H1 (cell line): ENCODE measurements around the gene KCNB1. TPM values are rescaled to one million over a fixed set of nuclear protein-coding genes. Genes with fewer than 3 reads are reported as not detected.
A peak's percentile ranks its signal among the peaks of the same experiment; 100 is the strongest.
"Not testable (repeated sequence)": the region's sequence is repeated elsewhere in the genome, so short reads cannot be mapped to it uniquely, and the experiment has no call there.

Experiments used
- CTCF ChIA-PET: fragments of 300-600 bp; sonication (Branson Sonifier 250); formaldehyde crosslinking; loops from one replicate; lab custom pipeline; 2021; ENCODE audit not compliant: partially characterized antibody; lab: Charles Lee
- POLR2A ChIA-PET: fragments of 300-600 bp; sonication (Branson Sonifier 250); formaldehyde crosslinking; loops from one replicate; lab custom pipeline; 2021; ENCODE audit warnings: inconsistent platforms; ENCODE audit not compliant: partially characterized antibody; lab: Charles Lee
- DNase-seq, 2 experiments: peaks; one replicate each; pipeline versions ENCODE4 v3.0.0 to v3.0.0-alpha.2; 2010 to 2022; ENCODE audit warnings: low spot score in 2 of 2, low read depth in 1 of 2, mixed read lengths in 1 of 2
- FAIRE-seq: peaks from 2 replicates; lab custom pipeline; 2011; peaks lifted over from hg19 to GRCh38; lab: Jason Lieb, UNC
- H2AFZ ChIP-seq: 2 replicates; pipeline ENCODE4 v1.8.1; 2012; ENCODE audit warnings: low read length, inconsistent platforms
- H2AK5ac ChIP-seq: 2 replicates; pipeline ENCODE4 v1.6.1; 2013; ENCODE audit warnings: low read depth, low read length
- H2BK120ac ChIP-seq: replicated peaks from 2 replicates; pipeline ENCODE3; 2013; ENCODE audit warnings: low read depth, low read length, inconsistent platforms
- H2BK12ac ChIP-seq: 2 replicates; pipeline ENCODE4 v1.6.1; 2013; ENCODE audit warnings: low read depth, low read length
- H2BK15ac ChIP-seq: 2 replicates; pipeline ENCODE4 v1.6.1; 2013; ENCODE audit warnings: low read length
- H2BK20ac ChIP-seq: 2 replicates; pipeline ENCODE4 v1.6.1; 2013; ENCODE audit warnings: low read length
- H2BK5ac ChIP-seq: 2 replicates; pipeline ENCODE4 v1.6.1; 2013; ENCODE audit warnings: low read depth, low read length
- H3K14ac ChIP-seq: 2 replicates; pipeline ENCODE4 v1.6.1; 2013; ENCODE audit warnings: inconsistent platforms; ENCODE audit not compliant: insufficient read length
- H3K18ac ChIP-seq: 2 replicates; pipeline ENCODE4 v1.6.1; 2013; ENCODE audit warnings: low read length; ENCODE audit errors: extremely low read depth
- H3K23ac ChIP-seq: 2 replicates; pipeline ENCODE4 v1.6.1; 2013; ENCODE audit warnings: inconsistent platforms; ENCODE audit not compliant: insufficient read length
- H3K23me2 ChIP-seq: 2 replicates; pipeline ENCODE4 v1.6.1; 2013; ENCODE audit warnings: low read depth, low read length
- H3K27ac ChIP-seq: 2 replicates; pipeline ENCODE4 v1.6.1; 2011; ENCODE audit warnings: low read depth, low read length, inconsistent platforms
- H3K27me3 ChIP-seq, 4 experiments: replicated peaks in 1 of 4; 1 replicate in 1 of 4; 2 replicates in 3 of 4; pipeline versions ENCODE4 v1.6.1 to v1.8.1; 2011 to 2013; ENCODE audit warnings: low read length in 3 of 4, mild to moderate bottlenecking in 3 of 4, inconsistent platforms in 2 of 4, mixed read lengths in 2 of 4, moderate library complexity in 1 of 4; ENCODE audit not compliant: control insufficient read depth in 3 of 4, insufficient read depth in 3 of 4; ENCODE audit errors: extremely low read depth in 1 of 4
- H3K36me3 ChIP-seq, 4 experiments: 2 replicates each; pipeline versions ENCODE4 v1.6.1 to v1.8.1; 2011 to 2013; ENCODE audit warnings: mild to moderate bottlenecking in 4 of 4, low read length in 3 of 4, moderate library complexity in 2 of 4, control low read depth in 1 of 4, inconsistent platforms in 1 of 4; ENCODE audit not compliant: insufficient read depth in 4 of 4, control insufficient read depth in 2 of 4
- H3K4ac ChIP-seq: replicated peaks from 2 replicates; pipeline ENCODE3; 2013; ENCODE audit warnings: low read length, low read depth, mixed read lengths, inconsistent platforms; ENCODE audit not compliant: insufficient read length
- H3K4me1 ChIP-seq, 4 experiments: replicated peaks in 1 of 4; 1 replicate in 1 of 4; 2 replicates in 3 of 4; pipeline versions ENCODE4 v1.6.1 to v1.8.1; 2011 to 2013; ENCODE audit warnings: low read length in 3 of 4, inconsistent platforms in 2 of 4, mixed read lengths in 1 of 4; ENCODE audit not compliant: insufficient read depth in 4 of 4, control insufficient read depth in 3 of 4
- H3K4me2 ChIP-seq, 2 experiments: 2 replicates each; pipeline versions ENCODE4 v1.6.1 to v1.8.1; 2011 to 2013; ENCODE audit warnings: low read depth in 2 of 2, low read length in 2 of 2, control low read depth in 1 of 2, inconsistent platforms in 1 of 2, mild to moderate bottlenecking in 1 of 2; ENCODE audit not compliant: insufficient read depth in 1 of 2
- H3K4me3 ChIP-seq, 4 experiments: fragments of 200-600, 300-600 bp in 1 of 4; sonication (generic), shearing (Covaris generic), sonication (Bioruptor Twin) in 1 of 4; 2 replicates each; pipeline versions ENCODE4 v1.5.1 to v1.8.1; 2011 to 2016; ENCODE audit warnings: low read length in 4 of 4, low read depth in 3 of 4, control low read depth in 2 of 4, inconsistent platforms in 2 of 4, mild to moderate bottlenecking in 2 of 4, mixed read lengths in 1 of 4, moderate library complexity in 1 of 4; ENCODE audit not compliant: insufficient read depth in 2 of 4; ENCODE audit errors: extremely low read depth in 1 of 4
- H3K56ac ChIP-seq: replicated peaks from 2 replicates; pipeline ENCODE3; 2013; ENCODE audit warnings: low read depth, mild to moderate bottlenecking, mixed read lengths, low read length, inconsistent platforms; ENCODE audit not compliant: insufficient read length
- H3K79me1 ChIP-seq: 2 replicates; pipeline ENCODE4 v1.6.1; 2013; ENCODE audit warnings: low read depth, low read length, control low read depth
- H3K79me2 ChIP-seq, 2 experiments: 2 replicates each; pipeline versions ENCODE4 v1.6.1 to v1.8.1; 2012 to 2013; ENCODE audit warnings: low read length in 2 of 2, mild to moderate bottlenecking in 2 of 2, inconsistent platforms in 1 of 2; ENCODE audit not compliant: insufficient read depth in 2 of 2, control insufficient read depth in 1 of 2
- H3K9ac ChIP-seq, 4 experiments: replicated peaks in 1 of 4; 1 replicate in 1 of 4; 2 replicates in 3 of 4; pipeline versions ENCODE4 v1.6.1 to v1.8.1; 2011 to 2013; ENCODE audit warnings: low read depth in 3 of 4, low read length in 3 of 4, control low read depth in 2 of 4, mild to moderate bottlenecking in 2 of 4, moderate library complexity in 2 of 4, inconsistent platforms in 1 of 4; ENCODE audit errors: extremely low read depth in 1 of 4
- H3K9me3 ChIP-seq, 2 experiments: 2 replicates each; pipeline versions ENCODE4 v1.6.1 to v1.8.1; 2012 to 2013; ENCODE audit warnings: mild to moderate bottlenecking in 2 of 2, moderate library complexity in 2 of 2, control low read depth in 1 of 2, inconsistent platforms in 1 of 2, low read depth in 1 of 2, low read length in 1 of 2, mixed read lengths in 1 of 2; ENCODE audit not compliant: insufficient read depth in 2 of 2
- H4K20me1 ChIP-seq, 2 experiments: replicated peaks in 1 of 2; 2 replicates each; pipeline versions ENCODE3 to v1.8.1; 2011 to 2013; ENCODE audit warnings: inconsistent platforms in 2 of 2, low read length in 2 of 2, mild to moderate bottlenecking in 1 of 2; ENCODE audit not compliant: insufficient read depth in 2 of 2, control insufficient read depth in 1 of 2
- H4K5ac ChIP-seq: 2 replicates; pipeline ENCODE4 v1.6.1; 2013; ENCODE audit warnings: low read length, low read depth, mixed read lengths, inconsistent platforms; ENCODE audit not compliant: insufficient read length
- H4K8ac ChIP-seq: 2 replicates; pipeline ENCODE4 v1.8.0; 2013; ENCODE audit warnings: mild to moderate bottlenecking, moderate library complexity, low read length, inconsistent platforms; ENCODE audit not compliant: insufficient read depth; ENCODE audit errors: extremely low read depth
- H4K91ac ChIP-seq: replicated peaks from 2 replicates; pipeline ENCODE3; 2013; ENCODE audit warnings: low read length, mixed read lengths, inconsistent platforms; ENCODE audit not compliant: insufficient read length
- WGBS, 2 experiments: shearing (Covaris generic) in 1 of 2; methylation state at CpG; one replicate each; pipeline versions ENCODE4 v1.1.6 to v1.1.7; 2013 to 2015; ENCODE audit warnings: low lambda C conversion rate in 2 of 2, mixed read lengths in 2 of 2, inconsistent platforms in 1 of 2, low coverage in 1 of 2, missing lambda C conversion rate in 1 of 2; ENCODE audit not compliant: insufficient replicate concordance in 2 of 2, insufficient coverage in 1 of 2, insufficient read length in 1 of 2; ENCODE audit errors: extremely low coverage in 1 of 2, missing lambda C conversion rate in 1 of 2; 5-methylcytosine and 5-hydroxymethylcytosine counted together
- polyA plus RNA-seq, 7 experiments: library from polyadenylated mRNA; depleted of rRNA in 3 of 7; stranded (reverse) in 5 of 7; unstranded in 2 of 7; fragments of >200 nt in 5 of 7; fragments of 200-250 nt in 2 of 7; gene quantifications; 1 replicate in 5 of 7; 2 replicates in 1 of 7; 4 replicates in 1 of 7; pipeline versions ENCODE4 v1.2.1 to v1.2.3, GENCODE V29; 2011 to 2013; ENCODE audit warnings: missing spikeins in 2 of 7, mixed read lengths in 2 of 7
- total RNA-seq: library from RNA; stranded (reverse); fragmentation: NEBNext Ultra II Directional; extraction: Animal tissue kit (Norgen Biotek cat#: 25700); gene quantifications from 2 replicates; pipeline ENCODE4 v1.2.1, GENCODE V29; 2021

The KCNB1 gene
- total and polyA plus RNA-seq, 2 of the 8 experiments (the other 6 are each of a cell fraction or from before 2014, with no cell fraction given) = 0.58 to 0.67 TPM

DNA sequence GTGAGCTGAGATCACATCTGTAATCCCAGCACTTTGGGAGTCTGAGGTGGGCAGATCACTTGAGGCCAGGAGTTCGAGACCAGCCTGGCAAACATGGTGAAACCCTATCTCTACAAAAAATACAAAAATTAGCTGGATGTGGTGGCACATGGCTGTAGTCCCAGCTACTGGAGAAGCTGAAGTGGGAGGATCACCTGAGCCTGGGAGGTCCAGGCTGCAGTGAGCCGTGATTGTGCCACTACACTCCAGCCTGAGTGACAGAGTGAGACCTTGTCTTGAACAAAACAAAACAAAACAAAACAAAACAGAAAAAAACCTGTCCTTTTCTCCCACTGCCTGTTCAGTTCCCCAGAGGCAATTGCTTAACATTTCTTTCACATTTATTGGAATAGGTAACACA is 168.4 kb downstream of the KCNB1 start:
- not testable (repeated sequence) for H2AFZ ChIP-seq, H3K14ac ChIP-seq, H3K79me1 ChIP-seq, H2BK12ac ChIP-seq, H3K27ac ChIP-seq, H2BK20ac ChIP-seq, H4K5ac ChIP-seq, H3K4ac ChIP-seq, H3K9me3 ChIP-seq, H4K91ac ChIP-seq, H4K20me1 ChIP-seq, H3K18ac ChIP-seq, H2AK5ac ChIP-seq, H4K8ac ChIP-seq, H3K79me2 ChIP-seq, H3K4me3 ChIP-seq, DNase-seq, FAIRE-seq, H3K23me2 ChIP-seq, H3K4me1 ChIP-seq, H2BK5ac ChIP-seq, H3K4me2 ChIP-seq, H2BK120ac ChIP-seq, H3K36me3 ChIP-seq, H3K23ac ChIP-seq, H2BK15ac ChIP-seq, H3K9ac ChIP-seq
- WGBS, 2 experiments = 97% methylated on average over 2 of the region's 2 CpGs; no CpG with 5 or more reads in 1 of the 2 experiments
- ChIA-PET CTCF (interaction anchor here (0.6 to 2.0 kb wide), 5 partner anchors 10 to 228 kb away, joined by 3 to 9 read pairs (median 5); no protein-coding TSS in a partner anchor), POLR2A (interaction anchor here (1.2 to 41.0 kb wide), 2 partner anchors 11 to 30 kb away, joined by 3 to 1132 read pairs; partner anchors contain the start of gene ZNFX1)
- H3K27me3 ChIP-seq = peaks cover 9 to 26% (median 20%) of the 10 kb centered on the region in 4 experiments
- peak overlapping the region; percentile 43 for H3K56ac ChIP-seq

Other genes with a start within 250 kb of the KCNB1 start
- 11.3 and 13.0 TPM in 2 replicates for gene ZNFX1, start 204.6 kb downstream of the KCNB1 start, total RNA-seq
- 3.1 and 3.4 TPM in 2 replicates for gene ZNFX1, start 204.6 kb downstream of the KCNB1 start, polyA plus RNA-seq (2011; rRNA removed)
- 35.5 and 40.2 TPM in 2 replicates for gene PTGIS, start 85.5 kb upstream of the KCNB1 start, total RNA-seq
- 29.9 and 44.0 TPM in 2 replicates for gene PTGIS, start 85.5 kb upstream of the KCNB1 start, polyA plus RNA-seq (2011; rRNA removed)
- gene B4GALT5, start 231.2 kb upstream of the KCNB1 start, total RNA-seq = 73.5 and 75.4 TPM in 2 replicates
- 39.1 and 46.5 TPM in 2 replicates for gene B4GALT5, start 231.2 kb upstream of the KCNB1 start, polyA plus RNA-seq (2011; rRNA removed)